Trophoblast cell (in vitro differentiated cells and primary cell): ENCODE data around the gene VPS37D.
A peak's percentile ranks its signal among the peaks of the same experiment; 100 is the strongest.

ENCODE experiments used
- DNase-seq, 2 donors: peaks; one replicate each; pipeline ENCODE4 v3.0.0-alpha.2; 2016
- H2AFZ ChIP-seq: 2 replicates; pipeline ENCODE4 v1.6.1; 2013; ENCODE audit warnings: low read length, moderate library complexity, mild to moderate bottlenecking; ENCODE audit not compliant: insufficient read depth, poor library complexity
- H2AK5ac ChIP-seq: 2 replicates; pipeline ENCODE4 v1.6.1; 2013; ENCODE audit warnings: mild to moderate bottlenecking, low read length
- H2BK120ac ChIP-seq: 2 replicates; pipeline ENCODE4 v1.6.1; 2013; ENCODE audit warnings: low read length, mild to moderate bottlenecking, moderate library complexity; ENCODE audit not compliant: insufficient read depth, poor library complexity
- H2BK12ac ChIP-seq: 2 replicates; pipeline ENCODE4 v1.6.1; 2013; ENCODE audit warnings: mild to moderate bottlenecking, low read length, moderate library complexity
- H2BK5ac ChIP-seq: 2 replicates; pipeline ENCODE4 v1.6.1; 2013; ENCODE audit warnings: low read length, low read depth, moderate library complexity, mild to moderate bottlenecking; ENCODE audit not compliant: poor library complexity
- H3K14ac ChIP-seq: 2 replicates; pipeline ENCODE4 v1.6.1; 2013; ENCODE audit warnings: mild to moderate bottlenecking, low read length
- H3K18ac ChIP-seq: 2 replicates; pipeline ENCODE4 v1.6.1; 2013; ENCODE audit warnings: mild to moderate bottlenecking, low read length
- H3K23ac ChIP-seq: 2 replicates; pipeline ENCODE4 v1.6.1; 2013; ENCODE audit warnings: low read length
- H3K27ac ChIP-seq: 2 replicates; pipeline ENCODE4 v1.5.1; 2013; ENCODE audit warnings: low read depth, mild to moderate bottlenecking, inconsistent platforms, low read length, moderate library complexity
- H3K27me3 ChIP-seq: 2 replicates; pipeline ENCODE4 v1.6.1; 2013; ENCODE audit warnings: inconsistent platforms, mild to moderate bottlenecking, low read length, moderate library complexity; ENCODE audit not compliant: insufficient read depth
- H3K36me3 ChIP-seq, 2 experiments: 1 replicate in 1 of 2; 2 replicates in 1 of 2; pipeline ENCODE4 v1.6.1; 2013; ENCODE audit warnings: low read length in 2 of 2, mild to moderate bottlenecking in 2 of 2, moderate library complexity in 1 of 2; ENCODE audit not compliant: insufficient read depth in 2 of 2, control insufficient read depth in 1 of 2
- H3K4ac ChIP-seq: 2 replicates; pipeline ENCODE4 v1.6.1; 2013; ENCODE audit warnings: low read depth, mild to moderate bottlenecking, low read length, moderate library complexity
- H3K4me1 ChIP-seq, 2 experiments: 1 replicate in 1 of 2; 2 replicates in 1 of 2; pipeline ENCODE4 v1.6.1; 2013; ENCODE audit warnings: low read length in 2 of 2, mild to moderate bottlenecking in 2 of 2, moderate library complexity in 1 of 2; ENCODE audit not compliant: insufficient read depth in 2 of 2, control insufficient read depth in 1 of 2
- H3K4me2 ChIP-seq: 2 replicates; pipeline ENCODE4 v1.6.1; 2013; ENCODE audit warnings: inconsistent platforms, mild to moderate bottlenecking, low read length, moderate library complexity
- H3K4me3 ChIP-seq: 2 replicates; pipeline ENCODE4 v1.5.1; 2013; ENCODE audit warnings: mild to moderate bottlenecking, low read depth, low read length, inconsistent platforms
- H3K79me1 ChIP-seq: one replicate; pipeline ENCODE4 v1.6.1; 2013; ENCODE audit warnings: low read length
- H3K79me2 ChIP-seq: 2 replicates; pipeline ENCODE4 v1.6.1; 2013; ENCODE audit warnings: low read length, mild to moderate bottlenecking; ENCODE audit not compliant: control insufficient read depth, insufficient read depth, poor library complexity
- H3K9ac ChIP-seq: 2 replicates; pipeline ENCODE4 v1.6.1; 2013; ENCODE audit warnings: mild to moderate bottlenecking, low read length
- H3K9me3 ChIP-seq: 2 replicates; pipeline ENCODE4 v1.6.1; 2013; ENCODE audit warnings: low read depth, mild to moderate bottlenecking, control low read depth, inconsistent platforms, low read length; ENCODE audit not compliant: insufficient read depth
- H4K12ac ChIP-seq: 2 replicates; pipeline ENCODE4 v1.6.1; 2013; ENCODE audit warnings: low read depth, mild to moderate bottlenecking, low read length, moderate library complexity
- H4K8ac ChIP-seq: 2 replicates; pipeline ENCODE4 v1.6.1; 2013; ENCODE audit warnings: low read depth, mild to moderate bottlenecking, low read length, moderate library complexity
- H4K91ac ChIP-seq: one replicate; pipeline ENCODE4 v1.6.1; 2013; ENCODE audit warnings: low read depth, mild to moderate bottlenecking, low read length, moderate library complexity
- WGBS: extraction: QIAGEN DNeasy Blood & Tissue Kit; methylation state at CpG from one replicate; pipeline ENCODE4 v1.1.7; 2013; ENCODE audit warnings: missing lambda C conversion rate; ENCODE audit not compliant: insufficient read length, insufficient coverage; ENCODE audit errors: extremely low coverage; 5-methylcytosine and 5-hydroxymethylcytosine counted together

VPS37D gene

DNA sequence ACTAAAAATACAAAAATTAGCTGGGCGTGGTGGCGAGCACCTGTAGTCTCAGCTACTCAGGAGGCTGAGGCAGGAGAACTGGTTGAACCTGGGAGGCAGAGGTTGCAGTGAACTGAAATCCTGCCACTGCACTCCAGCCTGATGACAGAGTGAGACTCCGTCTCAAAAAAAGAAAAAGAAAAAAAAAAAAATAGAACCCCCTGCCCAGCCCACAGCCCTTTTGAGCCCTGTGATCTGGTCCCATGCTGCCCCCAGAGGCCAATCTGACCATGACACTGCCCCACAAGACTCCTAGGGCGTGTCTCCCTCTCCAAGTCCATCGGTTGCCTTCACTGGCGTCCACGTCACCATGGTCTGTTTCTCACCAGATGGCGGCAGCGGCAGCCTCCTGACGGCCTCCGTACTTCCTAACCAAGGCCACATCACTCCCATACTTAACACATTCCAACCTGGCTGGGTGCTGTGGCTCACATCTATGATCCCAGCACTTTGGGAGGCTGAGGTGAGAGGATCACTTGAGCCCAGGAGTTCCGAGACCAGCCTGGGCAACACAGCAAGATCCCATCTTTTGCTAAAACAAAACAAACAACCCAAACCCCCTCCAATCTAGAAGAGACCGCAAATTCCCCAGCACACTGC lies 33.8 kb downstream of the VPS37D start:
- Histone ChIP-seq H3K9me3 (no peaks in the 10 kb centered on the region), H3K18ac (no peak overlapping the region), H3K14ac (no peak overlapping the region), H3K79me2 (no peaks in the 10 kb centered on the region), H2BK12ac (no peak overlapping the region), H3K27ac (no peak overlapping the region), H4K8ac (no peak overlapping the region), H3K36me3 (peaks cover 48 to 52% of the 10 kb centered on the region in 2 experiments), H4K91ac (no peak overlapping the region), H3K9ac (no peak overlapping the region), H3K23ac (no peak overlapping the region), H4K12ac (no peak overlapping the region), H2BK120ac (no peak overlapping the region), H3K27me3 (no peaks in the 10 kb centered on the region), H3K4me1 (peaks cover 2% of the 10 kb centered on the region in 2 experiments), H2AK5ac (no peak overlapping the region), H3K79me1 (no peaks in the 10 kb centered on the region), H3K4ac (no peak overlapping the region), H2AFZ (no peak overlapping the region), H3K4me2 (no peak overlapping the region), H3K4me3 (no peak overlapping the region), H2BK5ac (no peak overlapping the region)
- peak; percentile 89 to 92 for DNase-seq
- no CpG with 5 or more reads among the region's 13 CpGs for WGBS

DNA sequence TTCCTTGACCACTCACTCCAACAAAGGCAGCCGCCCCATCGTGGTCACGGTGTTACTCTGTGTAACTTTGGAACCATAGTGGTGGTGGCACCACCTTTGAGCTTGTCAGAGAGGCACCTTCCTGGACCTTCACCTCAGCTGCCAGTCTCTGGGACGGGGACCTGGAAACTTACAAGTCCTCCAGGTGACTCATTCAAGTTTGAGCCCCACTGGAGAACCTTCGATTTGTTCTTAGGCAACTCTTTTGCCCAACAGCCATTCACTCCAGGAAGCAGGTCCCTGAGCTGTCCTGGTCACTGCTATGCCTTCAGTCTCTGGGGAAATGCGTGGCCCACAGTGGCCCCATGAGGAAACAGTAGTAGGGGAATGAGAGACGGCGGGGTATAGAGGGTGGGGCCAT lies 34.6 kb downstream of the VPS37D start:
- Histone ChIP-seq H4K91ac (no peak overlapping the region), H2BK120ac (no peak overlapping the region), H3K27ac (no peak overlapping the region), H3K9me3 (no peaks in the 10 kb centered on the region), H3K36me3 (peaks cover 41 to 48% of the 10 kb centered on the region in 2 experiments), H3K4ac (no peak overlapping the region), H3K23ac (no peak overlapping the region), H2BK5ac (no peak overlapping the region), H3K4me1 (peaks cover 2% of the 10 kb centered on the region in 2 experiments), H3K14ac (no peak overlapping the region), H4K12ac (no peak overlapping the region), H3K79me2 (no peaks in the 10 kb centered on the region), H3K79me1 (no peaks in the 10 kb centered on the region), H3K18ac (no peak overlapping the region), H3K4me3 (no peak overlapping the region), H3K27me3 (no peaks in the 10 kb centered on the region), H4K8ac (no peak overlapping the region), H3K4me2 (no peak overlapping the region), H2BK12ac (no peak overlapping the region), H3K9ac (no peak overlapping the region), H2AK5ac (no peak overlapping the region), H2AFZ (no peak overlapping the region)
- WGBS, result no CpG with 5 or more reads among the region's 8 CpGs
- DNase-seq, result no peak

DNA sequence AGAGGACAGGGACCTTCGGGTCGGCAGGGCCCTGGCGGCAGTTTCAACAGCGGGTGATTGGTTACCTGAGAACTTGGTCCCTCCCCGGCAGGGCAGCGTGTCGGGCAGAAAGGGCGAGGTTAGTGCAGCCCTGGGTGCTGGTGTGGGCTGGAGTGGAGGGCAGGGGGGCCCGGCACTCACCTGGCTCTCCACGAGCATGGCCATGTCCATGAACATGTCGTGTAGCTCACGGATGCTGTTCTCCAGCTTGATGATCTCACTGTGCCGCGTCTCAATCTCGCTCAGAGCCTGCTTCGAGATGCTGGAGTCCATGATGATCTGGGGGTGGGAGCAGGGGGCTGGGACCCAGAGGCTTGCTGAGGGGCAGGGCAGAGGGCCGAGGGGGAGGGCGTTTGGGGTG lies 35.0 kb downstream of the VPS37D start:
- Histone ChIP-seq H3K23ac (no peak overlapping the region), H4K8ac (no peak overlapping the region), H3K79me1 (no peaks in the 10 kb centered on the region), H3K9ac (no peak overlapping the region), H3K36me3 (peaks cover 36 to 43% of the 10 kb centered on the region in 2 experiments), H3K4me3 (no peak overlapping the region), H3K4me2 (no peak overlapping the region), H3K14ac (no peak overlapping the region), H2BK120ac (no peak overlapping the region), H3K27ac (no peak overlapping the region), H2BK5ac (no peak overlapping the region), H4K12ac (no peak overlapping the region), H3K79me2 (no peaks in the 10 kb centered on the region), H2BK12ac (no peak overlapping the region), H3K9me3 (no peaks in the 10 kb centered on the region), H3K4ac (no peak overlapping the region), H3K18ac (no peak overlapping the region), H2AFZ (no peak overlapping the region), H3K4me1 (peaks cover 2% of the 10 kb centered on the region in 2 experiments), H3K27me3 (no peaks in the 10 kb centered on the region), H4K91ac (no peak overlapping the region), H2AK5ac (no peak overlapping the region)
- no CpG with 5 or more reads among the region's 18 CpGs for WGBS
- no peak for DNase-seq

DNA sequence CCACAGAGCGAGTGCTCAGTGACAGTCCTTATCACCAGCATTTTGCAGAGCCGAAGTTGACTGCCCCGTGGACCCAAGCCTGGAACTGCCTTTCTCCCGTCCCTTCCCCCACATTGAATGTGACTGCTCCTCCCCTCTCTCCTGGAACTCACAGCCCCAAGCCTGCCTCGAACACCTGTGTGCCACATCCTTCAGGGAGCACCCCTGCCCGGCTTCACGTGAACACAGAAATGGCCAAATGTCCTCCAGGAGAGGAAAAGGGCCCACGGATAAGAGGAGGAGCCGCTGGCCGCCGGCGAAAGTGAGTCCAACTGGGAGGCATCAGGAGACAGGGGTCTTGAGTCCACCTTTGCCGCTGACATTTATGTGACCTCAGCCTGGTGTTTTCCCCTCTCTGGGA lies 35.6 kb downstream of the VPS37D start:
- H3K27ac ChIP-seq, result no peak overlapping the region
- H3K4me3 ChIP-seq, result no peak overlapping the region
- no peak overlapping the region for H4K12ac ChIP-seq
- H3K36me3 ChIP-seq, result peaks cover 36 to 42% of the 10 kb centered on the region in 2 experiments
- no peaks in the 10 kb centered on the region for H3K79me2 ChIP-seq
- H3K4me1 ChIP-seq, result peaks cover 2% of the 10 kb centered on the region in 2 experiments
- H3K4me2 ChIP-seq, result no peak overlapping the region
- H3K23ac ChIP-seq, result no peak overlapping the region
- no peak overlapping the region for H4K8ac ChIP-seq
- WGBS, result no CpG with 5 or more reads among the region's 13 CpGs
- H2BK12ac ChIP-seq, result no peak overlapping the region
- H3K9ac ChIP-seq, result no peak overlapping the region
- H2BK120ac ChIP-seq, result no peak overlapping the region
- no peak overlapping the region for H4K91ac ChIP-seq
- H3K4ac ChIP-seq, result no peak overlapping the region
- H3K14ac ChIP-seq, result no peak overlapping the region
- H2AFZ ChIP-seq, result no peak overlapping the region
- H3K9me3 ChIP-seq, result no peaks in the 10 kb centered on the region
- H2AK5ac ChIP-seq, result no peak overlapping the region
- H3K27me3 ChIP-seq, result no peaks in the 10 kb centered on the region
- no peaks in the 10 kb centered on the region for H3K79me1 ChIP-seq
- no peak overlapping the region for H2BK5ac ChIP-seq
- no peak overlapping the region for H3K18ac ChIP-seq
- DNase-seq, result no peak
